ENCODE data around the gene C2CD3.

Gene C2CD3

GRCh38 chr11:73965076-73965763, 205.6 kb downstream of the C2CD3 start:
- no peak for DNase-seq (ENCODE audit: low read depth in 1 of 2, low spot score in 1 of 2)
- H3K4me3 ChIP-seq (replicated peaks; ENCODE audit: insufficient read depth, low read length), result no peak overlapping the region
- H3K27me3 ChIP-seq (ENCODE audit: insufficient read depth, poor library complexity, severe bottlenecking), result no peaks in the 10 kb centered on the region
- H3K27ac ChIP-seq (replicated peaks), result no peak overlapping the region
- TF ChIP-seq GABPA (IDR thresholded peaks at IDR 0.05; ENCODE audit: low read depth) (no peak), SPI1 (IDR thresholded peaks at IDR 0.05; ENCODE audit: borderline replicate concordance, low read depth) (no peak), CTCF (IDR thresholded peaks at IDR 0.05; ENCODE audit: insufficient read depth, low read length) (no peak), POLR2AphosphoS5 (IDR thresholded peaks at IDR 0.05; ENCODE audit: low read depth) (no peak), REST (IDR thresholded peaks at IDR 0.05; ENCODE audit: insufficient replicate concordance, low read depth) (no peak)

- no peak for DNase-seq (ENCODE audit: low read depth in 1 of 2, low spot score in 1 of 2)
- H3K4me3 ChIP-seq (replicated peaks; ENCODE audit: insufficient read depth, low read length), result no peak overlapping the region
- no peak overlapping the region for H3K27ac ChIP-seq (replicated peaks)
- H3K27me3 ChIP-seq (ENCODE audit: insufficient read depth, poor library complexity, severe bottlenecking), result no peaks in the 10 kb centered on the region
- no peak for TF ChIP-seq POLR2AphosphoS5 (IDR thresholded peaks at IDR 0.05; ENCODE audit: low read depth)
- no peak for TF ChIP-seq GABPA (IDR thresholded peaks at IDR 0.05; ENCODE audit: low read depth)
- TF ChIP-seq REST (IDR thresholded peaks at IDR 0.05; ENCODE audit: insufficient replicate concordance, low read depth), result no peak
- TF ChIP-seq CTCF (IDR thresholded peaks at IDR 0.05; ENCODE audit: insufficient read depth, low read length), result no peak
- TF ChIP-seq SPI1 (IDR thresholded peaks at IDR 0.05; ENCODE audit: borderline replicate concordance, low read depth), result no peak
Observed at GRCh38 chr11:73963861-73964260, 206.9 kb downstream of the C2CD3 start.

All from HL-60 (cell line).